CD8-positive, alpha-beta memory T cell (primary cell): Measurements from ENCODE around the gene PJA2. TPM values are rescaled to one million over a fixed set of nuclear protein-coding genes. Genes with fewer than 3 reads are reported as not detected.

ENCODE experiments used
- CTCF ChIA-PET: fragments of 350-600 bp; sonication (Branson Sonifier 250); formaldehyde crosslinking; loops from one replicate; lab custom pipeline; 2021; ENCODE audit warnings: antibody characterized with exemption; lab: Charles Lee
- POLR2A ChIA-PET: fragments of 350-600 bp; sonication (Branson Sonifier 250); formaldehyde crosslinking; loops from one replicate; lab custom pipeline; 2021; ENCODE audit warnings: antibody characterized with exemption; lab: Charles Lee
- DNase-seq, 5 donors: peaks; one replicate each; pipeline versions ENCODE4 v3.0.0 to v3.0.0-alpha.2; 2020 to 2022; ENCODE audit warnings: mixed read lengths in 1 of 5
- H3K27ac ChIP-seq: one replicate; pipeline ENCODE4 v1.7.0; 2013; ENCODE audit warnings: low read depth, mild to moderate bottlenecking, low read length, moderate library complexity
- H3K27me3 ChIP-seq: 2 replicates; pipeline ENCODE4 v1.7.0; 2013; ENCODE audit warnings: low read length, mild to moderate bottlenecking; ENCODE audit not compliant: insufficient read depth, poor library complexity, severe bottlenecking
- H3K36me3 ChIP-seq: 2 replicates; pipeline ENCODE4 v1.7.0; 2013; ENCODE audit warnings: mild to moderate bottlenecking, low read length, moderate library complexity; ENCODE audit not compliant: insufficient read depth
- H3K4me1 ChIP-seq: 2 replicates; pipeline ENCODE4 v1.7.0; 2013; ENCODE audit warnings: mild to moderate bottlenecking, low read length, moderate library complexity; ENCODE audit not compliant: insufficient read depth
- H3K4me3 ChIP-seq: 2 replicates; pipeline ENCODE4 v1.7.0; 2013; ENCODE audit warnings: mild to moderate bottlenecking, low read length
- H3K9me3 ChIP-seq: 2 replicates; pipeline ENCODE4 v1.7.0; 2013; ENCODE audit warnings: mild to moderate bottlenecking, low read length
- H3K27ac Mint-ChIP-seq, 8 donors: one replicate each; pipeline ENCODE4 v1.8.0; 2020 to 2021; ENCODE audit warnings: mixed read lengths in 8 of 8, mild to moderate bottlenecking in 6 of 8, inconsistent platforms in 3 of 8, moderate library complexity in 3 of 8
- H3K27me3 Mint-ChIP-seq, 2 donors: one replicate each; pipeline ENCODE4 v1.8.0; 2020 to 2021; ENCODE audit warnings: mixed read lengths in 2 of 2, mild to moderate bottlenecking in 1 of 2, moderate library complexity in 1 of 2
- H3K36me3 Mint-ChIP-seq, 3 donors: one replicate each; pipeline ENCODE4 v1.8.0; 2020 to 2021; ENCODE audit warnings: mixed read lengths in 3 of 3, inconsistent platforms in 1 of 3, mild to moderate bottlenecking in 1 of 3
- H3K4me1 Mint-ChIP-seq, 3 donors: one replicate each; pipeline ENCODE4 v1.8.0; 2020 to 2021; ENCODE audit warnings: mixed read lengths in 3 of 3, inconsistent platforms in 1 of 3, mild to moderate bottlenecking in 1 of 3
- H3K4me3 Mint-ChIP-seq, 7 donors: one replicate each; pipeline ENCODE4 v1.8.0; 2020 to 2021; ENCODE audit warnings: mixed read lengths in 7 of 7, mild to moderate bottlenecking in 6 of 7, moderate library complexity in 4 of 7, inconsistent platforms in 2 of 7
- H3K9me3 Mint-ChIP-seq, 5 donors: one replicate each; pipeline ENCODE4 v1.8.0; 2020 to 2022; ENCODE audit warnings: mixed read lengths in 5 of 5, mild to moderate bottlenecking in 3 of 5, moderate library complexity in 2 of 5, inconsistent platforms in 1 of 5
- polyA plus RNA-seq: library from polyadenylated mRNA; unstranded; fragments of 300-500 nt; fragmentation: Illumina TruSeq; gene quantifications from one replicate; pipeline ENCODE4 v1.2.3, GENCODE V29; 2021
- total RNA-seq, 2 experiments: library from RNA; stranded (reverse); gene quantifications; one replicate each; pipeline ENCODE4 v1.2.3, GENCODE V29; 2021

Gene PJA2
- total and polyA plus RNA-seq, 3 experiments from 2014 or later = 37.5 to 54.8 (median 39.5) TPM

- no peaks in the 10 kb centered on the region for H3K4me1 Mint-ChIP-seq
- DNase-seq = no peak
- no peak overlapping the region for H3K4me3 Mint-ChIP-seq
- no peaks in the 10 kb centered on the region for H3K27me3 Mint-ChIP-seq
- peaks cover 0 to 35% (median 28%) of the 10 kb centered on the region in 3 donors for H3K36me3 Mint-ChIP-seq
- ChIA-PET CTCF (no interaction called here), POLR2A (no interaction called here)
- H3K36me3 ChIP-seq = no peaks in the 10 kb centered on the region
- no peaks in the 10 kb centered on the region for H3K27me3 ChIP-seq
- no peaks in the 10 kb centered on the region for H3K4me1 ChIP-seq
- no peak overlapping the region for H3K27ac ChIP-seq
- H3K27ac Mint-ChIP-seq = no peak overlapping the region
- no peaks in the 10 kb centered on the region for H3K9me3 Mint-ChIP-seq
- H3K4me3 ChIP-seq = no peak overlapping the region
- H3K9me3 ChIP-seq = no peaks in the 10 kb centered on the region
These were observed 84.8 kb downstream of the PJA2 start for GRCh38 chr5:109324931-109325330.

- Histone ChIP-seq H3K4me1 (no peaks in the 10 kb centered on the region), H3K27ac (no peak overlapping the region), H3K27me3 (no peaks in the 10 kb centered on the region), H3K9me3 (no peaks in the 10 kb centered on the region), H3K4me3 (no peak overlapping the region), H3K36me3 (no peaks in the 10 kb centered on the region)
- Mint-ChIP-seq H3K4me3 (no peak overlapping the region), H3K27me3 (no peaks in the 10 kb centered on the region), H3K4me1 (no peaks in the 10 kb centered on the region), H3K36me3 (peaks cover 0 to 31% (median 28%) of the 10 kb centered on the region in 3 donors), H3K9me3 (no peaks in the 10 kb centered on the region), H3K27ac (no peak overlapping the region)
- DNase-seq = no peak
- POLR2A ChIA-PET = no interaction called here
- CTCF ChIA-PET = no interaction called here
These were observed 85.4 kb downstream of the PJA2 start for GRCh38 chr5:109324351-109324750.

GRCh38 chr5:109322694-109323093 is 87.1 kb downstream of the PJA2 start:
- no peak overlapping the region for H3K4me3 Mint-ChIP-seq
- CTCF ChIA-PET = no interaction called here
- no peaks in the 10 kb centered on the region for H3K27me3 Mint-ChIP-seq
- POLR2A ChIA-PET = no interaction called here
- no peak overlapping the region for H3K27ac ChIP-seq
- no peak overlapping the region for H3K27ac Mint-ChIP-seq
- no peaks in the 10 kb centered on the region for H3K9me3 ChIP-seq
- no peak for DNase-seq
- no peaks in the 10 kb centered on the region for H3K9me3 Mint-ChIP-seq
- peaks cover 0 to 24% (median 23%) of the 10 kb centered on the region in 3 donors for H3K36me3 Mint-ChIP-seq
- H3K27me3 ChIP-seq = no peaks in the 10 kb centered on the region
- no peaks in the 10 kb centered on the region for H3K36me3 ChIP-seq
- no peaks in the 10 kb centered on the region for H3K4me1 Mint-ChIP-seq
- H3K4me1 ChIP-seq = no peaks in the 10 kb centered on the region
- H3K4me3 ChIP-seq = no peak overlapping the region

GRCh38 chr5:109319351-109319750 is 90.4 kb downstream of the PJA2 start:
- H3K4me1 Mint-ChIP-seq = no peaks in the 10 kb centered on the region
- no peaks in the 10 kb centered on the region for H3K27me3 Mint-ChIP-seq
- ChIA-PET CTCF (no interaction called here), POLR2A (no interaction called here)
- H3K4me3 Mint-ChIP-seq = no peak overlapping the region
- Histone ChIP-seq H3K4me1 (no peaks in the 10 kb centered on the region), H3K9me3 (no peaks in the 10 kb centered on the region), H3K36me3 (no peaks in the 10 kb centered on the region), H3K27ac (no peak overlapping the region), H3K4me3 (no peak overlapping the region), H3K27me3 (no peaks in the 10 kb centered on the region)
- no peak for DNase-seq
- no peaks in the 10 kb centered on the region for H3K9me3 Mint-ChIP-seq
- peaks cover 0 to 19% (median 8%) of the 10 kb centered on the region in 3 donors for H3K36me3 Mint-ChIP-seq
- H3K27ac Mint-ChIP-seq = no peak overlapping the region

- H3K27ac Mint-ChIP-seq = no peak overlapping the region
- no peaks in the 10 kb centered on the region for H3K27me3 Mint-ChIP-seq
- Histone ChIP-seq H3K9me3 (no peaks in the 10 kb centered on the region), H3K27me3 (no peaks in the 10 kb centered on the region), H3K4me1 (no peaks in the 10 kb centered on the region), H3K4me3 (no peak overlapping the region), H3K27ac (no peak overlapping the region), H3K36me3 (no peaks in the 10 kb centered on the region)
- H3K36me3 Mint-ChIP-seq = peaks cover 0 to 17% (median 4%) of the 10 kb centered on the region in 3 donors
- DNase-seq = no peak
- CTCF ChIA-PET = no interaction called here
- H3K9me3 Mint-ChIP-seq = no peaks in the 10 kb centered on the region
- no peak overlapping the region for H3K4me3 Mint-ChIP-seq
- POLR2A ChIA-PET = no interaction called here
- no peaks in the 10 kb centered on the region for H3K4me1 Mint-ChIP-seq
These were observed 91.2 kb downstream of the PJA2 start for GRCh38 chr5:109318455-109319108.

GRCh38 chr5:109316634-109317033 is 93.1 kb downstream of the PJA2 start:
- Histone ChIP-seq H3K9me3 (no peaks in the 10 kb centered on the region), H3K27ac (no peak overlapping the region), H3K27me3 (no peaks in the 10 kb centered on the region), H3K36me3 (no peaks in the 10 kb centered on the region), H3K4me3 (no peak overlapping the region), H3K4me1 (no peaks in the 10 kb centered on the region)
- ChIA-PET POLR2A (no interaction called here), CTCF (no interaction called here)
- Mint-ChIP-seq H3K27ac (no peak overlapping the region), H3K36me3 (peaks cover 0 to 13% (median 2%) of the 10 kb centered on the region in 3 donors), H3K27me3 (no peaks in the 10 kb centered on the region), H3K4me3 (no peak overlapping the region), H3K4me1 (no peaks in the 10 kb centered on the region), H3K9me3 (no peaks in the 10 kb centered on the region)
- no peak for DNase-seq

- no peak for DNase-seq
- H3K4me1 ChIP-seq = no peaks in the 10 kb centered on the region
- no peaks in the 10 kb centered on the region for H3K9me3 ChIP-seq
- Mint-ChIP-seq H3K27ac (no peak overlapping the region), H3K4me1 (no peaks in the 10 kb centered on the region), H3K27me3 (no peaks in the 10 kb centered on the region), H3K9me3 (no peaks in the 10 kb centered on the region), H3K36me3 (peaks cover 0 to 6% (median 2%) of the 10 kb centered on the region in 3 donors), H3K4me3 (no peak overlapping the region)
- H3K27me3 ChIP-seq = no peaks in the 10 kb centered on the region
- H3K36me3 ChIP-seq = no peaks in the 10 kb centered on the region
- H3K4me3 ChIP-seq = no peak overlapping the region
- no peak overlapping the region for H3K27ac ChIP-seq
- ChIA-PET CTCF (no interaction called here), POLR2A (no interaction called here)
These were observed 94.5 kb downstream of the PJA2 start for GRCh38 chr5:109315245-109315644.

GRCh38 chr5:109313127-109313526 is 96.6 kb downstream of the PJA2 start:
- ChIA-PET POLR2A (no interaction called here), CTCF (no interaction called here)
- no peaks in the 10 kb centered on the region for H3K4me1 ChIP-seq
- no peak overlapping the region for H3K4me3 ChIP-seq
- H3K9me3 ChIP-seq = no peaks in the 10 kb centered on the region
- Mint-ChIP-seq H3K4me1 (no peaks in the 10 kb centered on the region), H3K27ac (no peak overlapping the region), H3K4me3 (no peak overlapping the region), H3K9me3 (no peaks in the 10 kb centered on the region), H3K36me3 (peaks cover 0 to 6% (median 0%) of the 10 kb centered on the region in 3 donors), H3K27me3 (peaks cover 0 to 3% of the 10 kb centered on the region in 2 donors)
- H3K27me3 ChIP-seq = no peaks in the 10 kb centered on the region
- no peak overlapping the region for H3K27ac ChIP-seq
- no peak for DNase-seq
- H3K36me3 ChIP-seq = no peaks in the 10 kb centered on the region
